ENCODE data around the gene EIF5AL1.
"Not testable (repeated sequence)": the region's sequence is repeated elsewhere in the genome, so short reads cannot be mapped to it uniquely, and the experiment has no call there.

EIF5AL1 gene

GRCh38 chr10:79488336-79488735 lies 24.0 kb upstream of the EIF5AL1 start:
- peak; percentile 94 for DNase-seq

GRCh38 chr10:79488870-79489269 lies 23.5 kb upstream of the EIF5AL1 start:
- DNase-seq: no peak

- peak; percentile 22 for DNase-seq
These were observed 21.8 kb upstream of the EIF5AL1 start for GRCh38 chr10:79490400-79491142.

- no peak for DNase-seq
These were observed 21.0 kb upstream of the EIF5AL1 start for GRCh38 chr10:79491143-79491835.

- DNase-seq: no peak
These were observed 20.1 kb upstream of the EIF5AL1 start for GRCh38 chr10:79492256-79492655.

- no peak for DNase-seq
These were observed 19.5 kb upstream of the EIF5AL1 start for GRCh38 chr10:79492839-79493238.

GRCh38 chr10:79493806-79494205 lies 18.5 kb upstream of the EIF5AL1 start:
- DNase-seq: no peak

- DNase-seq: no peak
These were observed 17.2 kb upstream of the EIF5AL1 start for GRCh38 chr10:79494871-79495705.

- DNase-seq: no peak
These were observed 16.5 kb upstream of the EIF5AL1 start for GRCh38 chr10:79495791-79496190.

GRCh38 chr10:79496896-79497295 lies 15.4 kb upstream of the EIF5AL1 start:
- no peak for DNase-seq

- DNase-seq: no peak
These were observed 14.0 kb upstream of the EIF5AL1 start for GRCh38 chr10:79498291-79498829.

- no peak for DNase-seq
These were observed 9.6 kb upstream of the EIF5AL1 start for GRCh38 chr10:79502561-79503309.

GRCh38 chr10:79503787-79504186 lies 8.5 kb upstream of the EIF5AL1 start:
- DNase-seq: not testable (repeated sequence)

GRCh38 chr10:79504483-79504882 lies 7.8 kb upstream of the EIF5AL1 start:
- not testable (repeated sequence) for DNase-seq

- DNase-seq: not testable (repeated sequence)
These were observed 7.0 kb upstream of the EIF5AL1 start for GRCh38 chr10:79505328-79505727.

- DNase-seq: no peak
These were observed 6.5 kb upstream of the EIF5AL1 start for GRCh38 chr10:79505829-79506228.

GRCh38 chr10:79507440-79508167 lies 4.7 kb upstream of the EIF5AL1 start:
- DNase-seq: no peak

GRCh38 chr10:79508245-79508644 lies 4.1 kb upstream of the EIF5AL1 start:
- not testable (repeated sequence) for DNase-seq

- not testable (repeated sequence) for DNase-seq
These were observed 2.9 kb upstream of the EIF5AL1 start for GRCh38 chr10:79509306-79509933.

GRCh38 chr10:79509934-79510508 lies 2.3 kb upstream of the EIF5AL1 start:
- not testable (repeated sequence) for DNase-seq

Measured in HCEC 1CT (cell line).